A673 (cell line): ENCODE measurements around the gene TICAM2. TPM values are rescaled to one million over a fixed set of nuclear protein-coding genes. Genes with fewer than 3 reads are reported as not detected.

ENCODE experiments used
- BruUV-seq: library from RNA; stranded (reverse); fragments of 400-500 nt; replicated peaks from 2 replicates; lab custom pipeline; 2021; lab: Mats Ljungman, UMichigan
- CTCF ChIA-PET: fragments of 300-600 bp; sonication (Branson Sonifier 250); formaldehyde crosslinking; loops from one replicate; lab custom pipeline; 2022; ENCODE audit warnings: antibody characterized with exemption; lab: Charles Lee
- POLR2A ChIA-PET: fragments of 300-600 bp; sonication (Branson Sonifier 250); formaldehyde crosslinking; loops from one replicate; lab custom pipeline; 2022; ENCODE audit warnings: antibody characterized with exemption; ENCODE audit not compliant: low non-redundant PET; lab: Charles Lee
- DNase-seq: peaks from one replicate; pipeline ENCODE4 v3.0.0-alpha.2; 2015; ENCODE audit warnings: low spot score
- H3K27ac ChIP-seq: fragments of 200-600 bp; sonication (generic); 2 replicates; pipeline ENCODE4 v1.5.1; 2016; ENCODE audit warnings: mixed run types, low read depth, mild to moderate bottlenecking, mixed read lengths, antibody characterized with exemption, low read length; ENCODE audit not compliant: poor library complexity, severe bottlenecking
- H3K27me3 ChIP-seq: fragments of 200-600 bp; sonication (generic); replicated peaks from 2 replicates; pipeline ENCODE4 v1.6.1; 2017; ENCODE audit warnings: mixed run types, low read depth, mild to moderate bottlenecking, mixed read lengths, antibody characterized with exemption, low read length; ENCODE audit not compliant: insufficient read depth, poor library complexity
- H3K36me3 ChIP-seq: fragments of 200-600 bp; sonication (generic); 2 replicates; pipeline ENCODE4 v1.6.1; 2016; ENCODE audit warnings: mixed run types, mild to moderate bottlenecking, mixed read lengths, antibody characterized with exemption, low read length; ENCODE audit not compliant: insufficient read depth, poor library complexity, severe bottlenecking
- H3K4me1 ChIP-seq: fragments of 200-600 bp; sonication (generic); 2 replicates; pipeline ENCODE4 v1.6.1; 2017; ENCODE audit warnings: mixed run types, mild to moderate bottlenecking, mixed read lengths, antibody characterized with exemption, low read length; ENCODE audit not compliant: insufficient read depth, poor library complexity, severe bottlenecking
- H3K4me3 ChIP-seq: fragments of 200-600 bp; sonication (generic); 2 replicates; pipeline ENCODE4 v1.5.1; 2016; ENCODE audit warnings: low read depth, mixed run types, mild to moderate bottlenecking, mixed read lengths, low read length; ENCODE audit not compliant: poor library complexity, severe bottlenecking
- H3K9me3 ChIP-seq: fragments of 200-600 bp; sonication (generic); 2 replicates; pipeline ENCODE4 v1.6.1; 2016; ENCODE audit warnings: mixed run types, low read depth, mild to moderate bottlenecking, mixed read lengths, antibody characterized with exemption, low read length; ENCODE audit not compliant: poor library complexity, severe bottlenecking
- CTCF ChIP-seq: fragments of 300-800, 200-600 bp; sonication (generic); conservative IDR thresholded peaks from 2 replicates; pipeline ENCODE4 v1.5.1; 2017; ENCODE audit warnings: low read depth, mild to moderate bottlenecking, antibody characterized with exemption, low read length, moderate library complexity, mixed read lengths
- EZH2 ChIP-seq: fragments of 200-600 bp; sonication (generic); IDR thresholded peaks from 2 replicates; pipeline ENCODE4 v1.6.1; 2017; ENCODE audit warnings: borderline replicate concordance, low read depth, mild to moderate bottlenecking, mixed read lengths, antibody characterized with exemption, low read length; ENCODE audit not compliant: poor library complexity, severe bottlenecking
- intact Hi-C: fragments of 100-400 bp; cut with micrococcal nuclease; formaldehyde crosslinking; loops from one replicate; pipeline ENCODE4 v1.10.0; 2022; ENCODE audit not compliant: unreplicated experiment
- total RNA-seq: library from RNA; stranded (reverse); gene quantifications from 2 replicates; pipeline ENCODE4 v1.2.3, GENCODE V29; 2021

Gene TICAM2
- total RNA-seq, 1 experiment from 2014 or later, result 0.32 TPM

GRCh38 chr5:115588640-115589039 lies 13.6 kb downstream of the TICAM2 start:
- no peak for DNase-seq
- Histone ChIP-seq H3K27ac (no peak overlapping the region), H3K27me3 (no peaks in the 10 kb centered on the region), H3K36me3 (no peaks in the 10 kb centered on the region), H3K9me3 (no peaks in the 10 kb centered on the region), H3K4me1 (no peaks in the 10 kb centered on the region), H3K4me3 (no peak overlapping the region)
- ChIA-PET POLR2A (no interaction called here), CTCF (no interaction called here)
- no TSS peak for BruUV-seq
- TF ChIP-seq CTCF (no peak), EZH2 (no peak)
- intact Hi-C loops, result loop anchor here (5.0 kb wide), 1 partner anchor 491 kb away; no protein-coding TSS in a partner anchor

- no peaks in the 10 kb centered on the region for H3K9me3 ChIP-seq
- ChIA-PET CTCF (no interaction called here), POLR2A (no interaction called here)
- intact Hi-C loops, result loop anchor here (2.0 to 5.0 kb wide), 3 partner anchors 38 to 489 kb away; no protein-coding TSS in a partner anchor
- H3K4me1 ChIP-seq, result no peaks in the 10 kb centered on the region
- H3K27me3 ChIP-seq, result no peaks in the 10 kb centered on the region
- TF ChIP-seq CTCF (peak; percentile 68), EZH2 (no peak)
- DNase-seq, result peak; percentile 50
- no TSS peak for BruUV-seq
- no peaks in the 10 kb centered on the region for H3K36me3 ChIP-seq
- H3K27ac ChIP-seq, result no peak overlapping the region
- no peak overlapping the region for H3K4me3 ChIP-seq
Observed at GRCh38 chr5:115586525-115587146, 15.6 kb downstream of the TICAM2 start.

GRCh38 chr5:115585265-115585664 lies 17.0 kb downstream of the TICAM2 start:
- POLR2A ChIA-PET, result no interaction called here

More at GRCh38 chr5:115585265-115585664, 17.0 kb downstream of the TICAM2 start:
- no peaks in the 10 kb centered on the region for H3K4me1 ChIP-seq
- no peak overlapping the region for H3K4me3 ChIP-seq
- CTCF ChIA-PET, result no interaction called here
- no peaks in the 10 kb centered on the region for H3K9me3 ChIP-seq
- no peaks in the 10 kb centered on the region for H3K27me3 ChIP-seq
- intact Hi-C loops, result loop anchor here (5.0 kb wide), 1 partner anchor 488 kb away; no protein-coding TSS in a partner anchor
- DNase-seq, result no peak
- no peak overlapping the region for H3K27ac ChIP-seq
- BruUV-seq, result no TSS peak
- TF ChIP-seq CTCF (no peak), EZH2 (no peak)
- H3K36me3 ChIP-seq, result no peaks in the 10 kb centered on the region
